Ovary (tissue), 9 donors: ENCODE measurements around the gene DPAGT1. TPM values are rescaled to one million over a fixed set of nuclear protein-coding genes. Genes with fewer than 3 reads are reported as not detected.

Source experiments
- DNase-seq, 5 donors: peaks; one replicate each; pipeline ENCODE4 v3.0.0-alpha.2; 2019 to 2020
- H3K27ac ChIP-seq, 2 donors: fragments of 200-600 bp; one replicate each; pipeline versions ENCODE4 v1.5.1 to v1.8.0; 2019 to 2022
- H3K27me3 ChIP-seq: fragments of 200-600 bp; one replicate; pipeline ENCODE4 v1.8.0; 2022
- H3K36me3 ChIP-seq: fragments of 200-600 bp; sonication (generic); one replicate; pipeline ENCODE4 v1.5.1; 2019
- H3K4me1 ChIP-seq: one replicate; pipeline ENCODE4 v1.8.1; 2013; ENCODE audit warnings: mild to moderate bottlenecking, moderate library complexity; ENCODE audit not compliant: insufficient read depth
- H3K4me3 ChIP-seq: fragments of 200-600 bp; sonication (generic); one replicate; pipeline ENCODE4 v1.5.1; 2017
- H3K9me3 ChIP-seq, 2 donors: fragments of 200-600 bp in 1 of 2; sonication (generic) in 1 of 2; one replicate each; pipeline versions ENCODE4 v1.5.1 to v1.8.1; 2013 to 2019; ENCODE audit warnings: mild to moderate bottlenecking in 1 of 2, moderate library complexity in 1 of 2
- CTCF ChIP-seq, 3 donors: fragments of 450-650 bp in 2 of 3; fragments of 200-600 bp in 1 of 3; IDR thresholded peaks; one replicate each; pipeline versions ENCODE4 v1.5.1 to v1.8.0; 2016 to 2022; ENCODE audit warnings: antibody characterized with exemption in 3 of 3, mild to moderate bottlenecking in 1 of 3
- EP300 ChIP-seq: sonication (generic); formaldehyde crosslinking; IDR thresholded peaks from one replicate; pipeline ENCODE4 v1.6.1; 2017; ENCODE audit warnings: antibody characterized with exemption
- POLR2A ChIP-seq: fragments of 450-650 bp; IDR thresholded peaks from one replicate; pipeline ENCODE4 v1.6.1; 2017; ENCODE audit warnings: antibody characterized with exemption, mild to moderate bottlenecking, moderate library complexity
- WGBS, 3 donors: extraction: QIAGEN DNeasy Blood & Tissue Kit in 1 of 3; methylation state at CpG; one replicate each; pipeline versions ENCODE4 v1.1.5 to v1.1.7; 2013 to 2017; 5-methylcytosine and 5-hydroxymethylcytosine counted together
- intact Hi-C, 4 donors: fragments of 100-400 bp; cut with DNase I; formaldehyde crosslinking; loops; one replicate each; pipeline versions ENCODE4 v1.11.0 to v1.15.1; 2022 to 2023
- polyA plus RNA-seq, 2 donors: library from polyadenylated mRNA; stranded (reverse); fragments of 200-250 nt in 1 of 2; fragments of 350-450 nt in 1 of 2; fragmentation: Illumina TruSeq in 1 of 2; extraction: RNeasy Lipid Tissue Mini Kit (QIAGEN cat#74804) in 1 of 2; gene quantifications; one replicate each; pipeline ENCODE4 v1.2.3, GENCODE V29; 2013 to 2014
- total RNA-seq, 7 donors: library from RNA; depleted of rRNA in 2 of 7; stranded (reverse); fragments of >200 nt in 2 of 7; fragmentation: NEBNext Ultra II Directional in 3 of 7; extraction: Animal tissue kit (Norgen Biotek cat#: 25700) in 3 of 7; gene quantifications; one replicate each; pipeline versions ENCODE4 v1.1.0 to v1.2.4, GENCODE V29; 2016 to 2023
- donor health status: DM: no; HTN: no; CAD: no; lungs with moderate emphysema.
- donor health status: DM: no; HTN: no; CAD: no.
- donor health status: Bipolar disorder and iron deficiency.
- donor health status: DM: yes; HTN: yes; CAD: no.
- donor health status: DM: no; HTN: no; CAD: no.
- donor health status: DM: yes; HTN: yes; CAD: no.

DPAGT1 gene
- total and polyA plus RNA-seq, 9 donors: 14.1 to 61.4 (median 24.4) TPM

DNA sequence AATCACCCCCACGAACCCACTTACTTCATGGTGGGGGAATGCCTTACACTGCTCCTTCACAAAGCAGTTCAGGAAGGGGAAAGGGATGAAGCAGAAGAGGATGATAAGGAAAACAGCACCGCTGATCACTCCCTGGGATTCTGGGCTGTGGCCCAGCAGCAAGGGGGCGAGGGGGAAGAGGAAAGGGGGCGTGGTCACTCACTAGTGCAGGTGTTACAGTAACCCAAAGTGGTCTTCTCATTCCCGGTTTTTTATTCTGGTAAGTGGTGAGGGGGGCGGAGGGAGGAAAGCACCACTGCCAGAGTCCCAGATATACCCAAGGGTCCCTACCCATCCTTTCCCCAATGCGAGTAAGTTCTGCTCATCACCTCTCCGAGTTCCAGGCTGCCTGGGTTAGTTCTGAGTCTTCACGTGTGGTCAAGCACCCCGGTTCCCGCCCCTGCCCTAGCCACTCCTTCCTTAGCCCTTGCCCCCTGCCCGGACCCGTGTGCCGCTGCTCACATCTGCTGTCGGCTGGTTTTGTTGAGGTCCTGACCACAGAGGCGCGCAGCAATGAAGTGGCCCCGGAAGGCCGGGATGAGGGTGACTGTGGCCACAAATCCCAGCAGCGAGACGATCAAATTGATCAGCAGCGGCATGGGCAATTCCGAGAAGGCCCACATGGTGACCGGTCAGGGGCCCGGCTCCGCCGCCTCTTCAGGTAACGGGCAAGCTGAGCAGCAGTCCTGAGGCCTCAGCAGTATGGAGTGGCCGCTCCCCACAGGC lies 477 bp downstream of the DPAGT1 start:
- peak in 2 of 5 donors; percentile 42 to 48 for DNase-seq
- Histone ChIP-seq H3K4me3 (peak overlapping the region; percentile 82), H3K27me3 (no peaks in the 10 kb centered on the region), H3K4me1 (peaks cover 12% of the 10 kb centered on the region), H3K27ac (peak overlapping the region; percentile 76 to 89), H3K9me3 (no peaks in the 10 kb centered on the region), H3K36me3 (no peaks in the 10 kb centered on the region)
- intact Hi-C loops: loop anchor here in 1 of 4 donors (10.0 kb wide), 1 partner anchor 94 kb away; no protein-coding TSS in a partner anchor
- WGBS, 3 donors: 0 to 1% (median 1%) methylated on average over 29 of the region's 29 CpGs
- TF ChIP-seq EP300 (no peak), CTCF (IDR thresholded peaks at IDR 0.05) (no peak), POLR2A (no peak)

DNA sequence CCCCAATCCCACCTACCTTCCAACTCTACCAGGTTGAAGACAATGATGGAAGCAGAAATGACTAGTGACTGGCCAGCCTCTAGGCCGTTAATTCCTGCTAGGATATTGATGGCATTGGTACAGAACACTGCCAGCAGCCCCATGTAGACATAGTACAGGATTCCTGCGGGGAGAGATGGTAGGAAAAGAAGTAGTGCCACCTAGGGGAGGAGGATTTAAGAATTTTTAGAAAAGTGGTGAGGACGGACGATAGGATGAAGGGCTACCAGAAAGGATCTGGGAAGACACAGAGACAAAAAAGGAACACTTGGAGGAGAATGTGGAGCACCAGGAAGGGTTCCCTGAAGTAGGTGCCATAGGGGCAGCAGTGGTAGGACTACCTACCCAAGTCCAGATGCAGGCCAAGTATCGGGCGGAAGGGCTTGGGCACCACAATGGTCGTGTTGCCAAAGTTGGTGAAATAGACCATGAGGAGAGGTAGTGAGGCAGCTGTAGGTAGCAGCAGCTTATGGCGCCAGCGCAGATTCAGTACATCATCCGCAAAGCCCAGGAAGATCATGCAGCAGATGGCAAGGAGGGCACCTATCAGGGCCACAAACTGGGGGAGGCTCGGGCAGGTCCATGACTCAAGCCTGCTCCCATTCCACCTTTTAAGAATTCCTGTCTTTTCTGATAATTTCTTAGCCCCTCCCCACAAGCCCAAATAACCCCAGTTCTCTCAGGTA lies 1.2 kb downstream of the DPAGT1 start:
- Histone ChIP-seq H3K36me3 (no peaks in the 10 kb centered on the region), H3K27ac (no peak overlapping the region), H3K4me3 (peak overlapping the region; percentile 82), H3K4me1 (peaks cover 12% of the 10 kb centered on the region), H3K9me3 (no peaks in the 10 kb centered on the region), H3K27me3 (no peaks in the 10 kb centered on the region)
- DNase-seq: no peak
- intact Hi-C loops: loop anchor here in 1 of 4 donors (10.0 kb wide), 1 partner anchor 94 kb away; no protein-coding TSS in a partner anchor
- no peak for TF ChIP-seq CTCF (IDR thresholded peaks at IDR 0.05)
- TF ChIP-seq EP300: no peak
- no peak for TF ChIP-seq POLR2A
- WGBS, 3 donors: 40 to 48% (median 42%) methylated on average over 11 of the region's 11 CpGs

GRCh38 chr11:119099711-119100110 lies 1.9 kb downstream of the DPAGT1 start:
- 71 to 76% (median 74%) methylated on average over 6 of the region's 6 CpGs for WGBS, 3 donors

More at GRCh38 chr11:119099711-119100110, 1.9 kb downstream of the DPAGT1 start:
- Histone ChIP-seq H3K27ac (no peak overlapping the region), H3K4me1 (peaks cover 12% of the 10 kb centered on the region), H3K4me3 (no peak overlapping the region), H3K36me3 (no peaks in the 10 kb centered on the region), H3K9me3 (no peaks in the 10 kb centered on the region), H3K27me3 (no peaks in the 10 kb centered on the region)
- TF ChIP-seq CTCF (IDR thresholded peaks at IDR 0.05) (no peak), POLR2A (no peak), EP300 (no peak)
- DNase-seq: no peak
- intact Hi-C loops: loop anchor here in 2 of 4 donors (10.0 kb wide), 2 partner anchors 95 to 235 kb away; partner anchors contain the start of gene RNF26 (in 1 of the 2)
